Stimulated activated CD8-positive, alpha-beta memory T cell treated with anti-CD3 and anti-CD28 coated beads, Interleukin-7, amount 100 ng/mL, for 24 hours (primary cell): ENCODE data around the gene TBC1D30.
"Not testable (repeated sequence)": the region's sequence is repeated elsewhere in the genome, so short reads cannot be mapped to it uniquely, and the experiment has no call there.

ENCODE experiments used
- DNase-seq: peaks from one replicate; pipeline ENCODE4 v3.0.0-alpha.2; 2020; ENCODE audit warnings: low read depth

Gene TBC1D30

DNA sequence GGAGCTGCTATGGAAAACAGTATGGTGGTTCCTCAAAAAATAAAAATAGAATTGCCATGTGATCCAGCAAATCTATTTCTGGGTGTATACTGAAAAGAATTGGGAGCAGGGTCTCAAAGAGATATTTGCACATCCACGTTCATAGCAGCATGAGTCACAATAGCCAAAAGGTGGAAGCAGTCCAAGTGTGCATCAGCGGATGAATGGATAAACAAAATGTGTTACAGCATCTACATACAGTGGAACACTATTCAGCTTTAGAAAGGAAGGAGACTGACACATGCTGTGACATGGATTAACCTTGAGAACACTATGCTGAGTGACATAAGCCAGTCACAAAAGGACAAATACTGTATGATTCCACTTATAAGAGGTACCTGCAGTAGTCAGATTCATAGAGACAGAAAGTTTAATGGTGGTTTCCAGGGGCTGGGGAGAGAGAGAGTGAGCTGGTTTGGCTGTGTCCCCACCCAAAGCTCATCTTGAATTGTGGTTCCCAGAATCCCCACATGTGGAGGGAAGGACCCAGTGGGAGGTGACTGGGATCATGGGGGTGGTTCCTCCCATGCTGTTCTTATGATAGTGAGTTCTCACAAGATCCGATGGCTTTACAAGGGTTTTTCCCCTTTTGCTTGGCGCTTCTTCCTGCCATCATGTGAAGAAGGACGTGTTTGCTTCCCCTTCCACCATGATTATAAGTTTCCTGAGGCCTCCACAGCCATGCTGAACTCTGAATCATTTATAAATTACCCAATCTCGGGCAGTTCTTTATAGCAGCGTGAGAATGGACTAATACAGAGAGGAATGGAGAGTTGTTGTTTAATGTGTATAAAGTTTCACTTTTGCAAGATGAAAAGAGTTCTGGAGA lies 17.6 kb upstream of the TBC1D30 start:
- no peak for DNase-seq

DNA sequence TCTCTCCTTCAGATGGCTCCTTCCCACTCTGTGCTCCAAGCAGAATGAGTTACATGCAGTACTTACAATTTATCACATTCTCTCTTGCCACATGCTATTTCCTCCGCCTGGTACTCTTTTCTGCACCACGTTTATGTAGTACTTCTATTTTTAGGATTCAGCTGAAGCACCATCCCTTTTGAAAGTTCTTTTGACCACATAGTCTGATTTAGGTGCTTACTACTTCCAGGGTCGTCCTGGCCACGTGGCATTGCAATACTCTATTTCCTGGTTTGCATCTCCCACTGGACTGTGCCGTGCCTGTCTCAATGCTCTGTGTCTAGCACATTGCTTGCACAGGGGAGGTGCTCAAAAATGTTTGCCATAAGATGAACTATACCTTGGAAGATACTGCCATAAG lies 16.3 kb upstream of the TBC1D30 start:
- DNase-seq, result no peak

DNA sequence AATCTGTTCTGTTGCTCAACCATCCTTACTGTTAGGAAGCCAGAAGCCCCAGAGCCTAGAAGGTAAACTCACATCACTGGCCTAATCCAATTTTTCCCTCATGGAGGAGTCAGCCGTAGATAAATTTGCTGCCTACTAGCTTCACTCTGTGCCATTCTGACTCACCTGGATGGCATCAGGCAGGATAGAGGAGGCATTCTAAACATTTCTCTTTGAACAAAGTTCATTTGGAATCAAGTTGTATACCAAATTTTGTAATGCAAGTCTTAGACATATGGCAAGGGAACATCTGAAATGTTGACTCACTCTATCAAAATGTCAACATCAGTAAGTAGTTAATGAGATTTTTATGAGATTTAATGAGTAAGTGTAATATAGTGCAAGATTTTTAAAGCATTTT lies 13.6 kb upstream of the TBC1D30 start:
- no peak for DNase-seq

DNA sequence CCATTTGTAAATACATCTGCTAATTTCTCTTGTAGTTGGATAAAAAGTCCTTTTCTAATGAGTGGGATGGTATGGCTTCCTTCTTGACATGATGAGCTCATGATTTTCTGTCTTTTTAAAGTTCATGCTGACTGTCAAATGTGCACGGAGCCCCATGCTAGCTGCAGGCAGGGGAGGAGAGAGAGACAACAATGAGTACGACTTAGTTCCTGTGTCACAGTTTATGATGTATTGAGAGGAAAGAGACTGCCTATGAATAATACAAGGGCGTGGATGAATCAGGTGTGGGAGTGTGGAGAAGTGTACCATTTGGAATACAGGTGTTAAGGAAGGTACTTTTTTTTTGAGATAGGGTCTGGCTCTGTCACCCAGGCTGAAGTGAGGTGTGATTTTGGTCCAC lies 10.7 kb upstream of the TBC1D30 start:
- DNase-seq, result no peak

- DNase-seq, result no peak
These were observed 10.0 kb upstream of the TBC1D30 start for GRCh38 chr12:64814432-64814831.

DNA sequence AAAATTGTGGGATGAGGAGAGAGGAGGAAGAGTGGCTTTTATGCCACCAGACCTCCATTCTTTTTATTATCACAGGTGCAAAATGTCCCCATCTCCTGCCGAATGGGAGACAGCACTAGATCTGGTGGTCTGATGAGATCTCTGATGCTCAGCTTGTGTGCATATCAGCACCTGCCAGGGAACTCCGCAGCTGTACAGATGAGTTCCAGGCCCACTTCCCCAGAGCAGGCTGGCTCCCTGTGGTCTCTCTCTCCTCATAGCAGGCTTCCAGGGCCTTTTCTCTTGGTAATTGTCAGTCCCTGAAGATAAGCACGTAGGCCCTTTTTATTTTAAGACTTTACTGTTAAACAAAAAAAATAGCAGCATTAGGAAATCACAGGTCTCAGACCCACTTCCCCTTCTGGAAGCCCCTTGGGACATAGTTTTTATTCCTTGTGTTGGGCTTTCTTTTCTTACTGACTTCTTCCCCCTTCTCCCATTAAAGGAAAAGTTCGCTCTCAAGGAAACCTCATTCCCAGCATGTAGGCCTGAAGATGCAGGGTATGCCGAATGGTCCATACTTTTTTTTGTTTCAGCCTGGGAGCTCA lies 4.5 kb upstream of the TBC1D30 start:
- DNase-seq, result no peak

GRCh38 chr12:64820593-64820992 lies 3.9 kb upstream of the TBC1D30 start:
- no peak for DNase-seq

GRCh38 chr12:64821116-64821630 lies 3.3 kb upstream of the TBC1D30 start:
- DNase-seq, result no peak

- no peak for DNase-seq
These were observed 332 bp upstream of the TBC1D30 start for GRCh38 chr12:64824130-64824499.

- DNase-seq, result no peak
These were observed 935 bp downstream of the TBC1D30 start for GRCh38 chr12:64825143-64826021.

GRCh38 chr12:64826234-64826633 lies 1.8 kb downstream of the TBC1D30 start:
- peak; percentile 12 for DNase-seq

DNA sequence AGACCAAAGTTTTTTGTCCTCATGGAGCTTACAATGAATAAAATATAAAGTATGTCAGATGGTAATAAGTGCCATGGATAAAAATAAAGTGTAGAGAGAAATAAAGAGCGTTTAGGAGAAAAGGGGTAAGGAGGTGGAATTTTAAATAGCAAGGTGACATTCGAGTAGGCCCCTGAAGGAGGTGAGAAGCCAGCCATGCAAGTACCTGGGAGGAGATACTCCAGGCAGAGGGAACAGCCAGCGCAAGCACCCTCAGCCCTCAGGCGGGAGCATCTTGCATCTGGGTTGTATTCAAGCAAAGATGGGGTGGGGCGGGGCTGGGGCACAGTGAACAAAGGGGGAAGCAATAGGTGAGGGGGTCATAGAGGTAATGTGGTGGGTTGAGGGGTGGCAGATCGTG lies 4.3 kb downstream of the TBC1D30 start:
- DNase-seq, result no peak

- DNase-seq, result no peak
These were observed 9.5 kb downstream of the TBC1D30 start for GRCh38 chr12:64833928-64834327.

DNA sequence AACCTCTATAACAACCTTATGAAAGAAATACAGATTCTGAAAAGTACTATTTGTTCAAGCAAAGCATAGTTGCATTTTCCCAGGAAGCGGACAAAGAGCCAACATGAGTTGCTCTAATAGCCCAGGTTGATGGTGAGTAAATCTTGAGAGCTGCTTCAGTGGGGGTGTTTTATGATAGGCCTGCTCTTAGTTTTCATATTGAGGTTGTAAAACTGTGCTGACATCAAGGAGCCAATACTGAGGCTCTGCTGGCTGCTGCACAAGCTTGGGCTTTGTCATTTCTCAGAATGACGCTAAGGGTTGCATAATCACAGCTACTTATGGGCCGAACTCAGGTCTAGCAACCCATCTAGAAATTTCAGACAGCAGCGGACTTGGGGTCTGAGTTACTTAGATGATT lies 11.5 kb downstream of the TBC1D30 start:
- DNase-seq, result no peak

- no peak for DNase-seq
These were observed 12.4 kb downstream of the TBC1D30 start for GRCh38 chr12:64836856-64837255.

DNA sequence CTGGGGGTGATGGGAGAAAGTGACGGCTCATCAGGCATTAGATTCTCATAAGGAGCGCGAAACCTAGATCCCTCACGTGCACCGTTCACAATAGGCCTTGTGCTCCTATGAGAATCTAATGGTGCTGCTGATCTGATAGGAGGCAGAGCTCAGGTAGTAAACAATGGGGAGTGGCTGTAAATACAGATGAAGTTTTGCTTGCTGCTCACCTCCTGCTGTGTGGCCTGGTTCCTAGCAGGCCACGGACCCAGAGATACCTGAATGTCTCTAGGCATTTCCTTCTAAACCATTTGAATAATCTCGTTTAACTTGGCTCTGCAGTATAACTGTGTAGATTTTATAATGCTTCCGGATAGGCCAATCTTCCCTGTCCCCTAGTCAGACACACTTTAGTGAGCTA lies 13.0 kb downstream of the TBC1D30 start:
- no peak for DNase-seq

GRCh38 chr12:64840119-64840518 lies 15.7 kb downstream of the TBC1D30 start:
- no peak for DNase-seq

GRCh38 chr12:64840949-64841717 lies 16.7 kb downstream of the TBC1D30 start:
- no peak for DNase-seq

- not testable (repeated sequence) for DNase-seq
These were observed 24.0 kb downstream of the TBC1D30 start for GRCh38 chr12:64848409-64848808.

GRCh38 chr12:64858882-64859605 lies 34.6 kb downstream of the TBC1D30 start:
- no peak for DNase-seq

- DNase-seq, result no peak
These were observed 36.1 kb downstream of the TBC1D30 start for GRCh38 chr12:64860446-64860998.
